Stimulated activated memory B cell treated with anti-CD40 and anti-IgM and Interleukin-4, amounts not matched to agents 10 μg/mL and 1 μg/mL and 100 μg/mL, for 72 hours (primary cell): ENCODE measurements around the gene FCN1.
"Not testable (repeated sequence)": the region's sequence is repeated elsewhere in the genome, so short reads cannot be mapped to it uniquely, and the experiment has no call there.

Source experiments
- ATAC-seq: fragments of 150-1000 bp; cut with Tn5 transposase; 2 replicates; pipeline ENCODE4 v1.10.0; 2021
- H3K27ac Mint-ChIP-seq: one replicate; pipeline ENCODE4 v1.8.0; 2022; ENCODE audit warnings: mild to moderate bottlenecking, mixed read lengths
- H3K27me3 Mint-ChIP-seq: one replicate; pipeline ENCODE4 v1.8.0; 2022; ENCODE audit warnings: mixed read lengths
- H3K36me3 Mint-ChIP-seq: one replicate; pipeline ENCODE4 v1.8.0; 2022; ENCODE audit warnings: mixed read lengths
- H3K4me1 Mint-ChIP-seq: one replicate; pipeline ENCODE4 v1.8.0; 2022; ENCODE audit warnings: mixed read lengths
- H3K4me3 Mint-ChIP-seq: one replicate; pipeline ENCODE4 v1.8.0; 2022; ENCODE audit warnings: mild to moderate bottlenecking, moderate library complexity, mixed read lengths
- H3K9me3 Mint-ChIP-seq: one replicate; pipeline ENCODE4 v1.8.0; 2022; ENCODE audit warnings: mixed read lengths

Gene FCN1

DNA sequence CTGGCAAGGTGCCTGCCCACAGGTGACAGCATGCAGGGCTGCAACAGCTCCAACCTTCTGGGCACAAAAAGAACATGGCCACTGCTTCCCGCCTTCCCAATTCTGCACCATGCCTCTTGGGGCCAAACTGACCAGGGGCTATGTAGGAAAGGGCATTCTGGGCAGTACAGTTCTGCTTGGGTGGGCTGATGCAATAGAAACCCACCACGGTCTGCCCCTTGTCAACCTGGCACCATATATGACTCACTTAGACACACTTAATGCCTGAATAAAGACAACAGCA lies 40.2 kb upstream of the FCN1 start:
- no peak overlapping the region for H3K4me3 Mint-ChIP-seq
- no peaks in the 10 kb centered on the region for H3K4me1 Mint-ChIP-seq
- peaks cover 15% of the 10 kb centered on the region for H3K27me3 Mint-ChIP-seq
- no peak for ATAC-seq
- H3K36me3 Mint-ChIP-seq, result no peaks in the 10 kb centered on the region
- no peak overlapping the region for H3K27ac Mint-ChIP-seq
- H3K9me3 Mint-ChIP-seq, result peaks cover 2% of the 10 kb centered on the region

DNA sequence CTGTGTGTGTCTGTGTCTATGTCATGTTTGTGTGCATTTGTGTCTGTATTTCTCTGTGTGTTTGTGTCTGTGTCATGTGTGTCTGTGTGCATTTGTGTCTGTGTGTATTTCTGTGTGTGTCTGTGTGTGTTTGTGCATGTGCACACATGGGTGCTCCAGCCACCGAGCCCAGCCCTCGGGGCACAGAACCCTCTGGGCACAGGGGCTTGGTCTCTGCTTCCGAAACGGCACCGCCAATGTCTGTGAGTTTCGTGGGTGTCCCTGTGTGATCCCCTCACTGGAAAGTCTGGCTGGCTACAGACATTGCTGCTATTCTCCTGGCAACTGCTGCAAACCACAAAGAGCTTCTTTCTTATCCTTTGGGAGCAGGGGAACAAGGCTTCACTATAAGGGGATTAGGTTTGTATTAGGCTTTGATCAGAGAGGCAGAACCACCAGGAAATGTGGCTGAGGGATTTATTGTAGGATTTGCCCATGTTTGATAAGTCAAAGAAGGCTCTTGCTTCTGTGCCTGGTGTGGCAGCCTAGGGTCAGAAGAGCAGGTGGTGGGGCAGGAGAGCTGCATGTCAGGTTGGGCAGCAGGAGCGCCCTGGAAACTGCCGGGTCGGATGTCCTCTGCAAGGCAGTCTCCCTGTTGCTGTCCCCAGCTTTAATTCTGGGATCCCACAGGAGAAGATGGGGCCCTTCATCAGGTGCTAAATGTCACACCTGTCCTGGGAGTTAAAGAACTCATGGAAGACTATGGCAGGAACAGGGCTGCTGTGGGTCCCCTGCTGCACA lies 39.6 kb upstream of the FCN1 start:
- Mint-ChIP-seq H3K27me3 (peaks cover 9% of the 10 kb centered on the region), H3K36me3 (no peaks in the 10 kb centered on the region), H3K9me3 (peaks cover 2% of the 10 kb centered on the region)

DNA sequence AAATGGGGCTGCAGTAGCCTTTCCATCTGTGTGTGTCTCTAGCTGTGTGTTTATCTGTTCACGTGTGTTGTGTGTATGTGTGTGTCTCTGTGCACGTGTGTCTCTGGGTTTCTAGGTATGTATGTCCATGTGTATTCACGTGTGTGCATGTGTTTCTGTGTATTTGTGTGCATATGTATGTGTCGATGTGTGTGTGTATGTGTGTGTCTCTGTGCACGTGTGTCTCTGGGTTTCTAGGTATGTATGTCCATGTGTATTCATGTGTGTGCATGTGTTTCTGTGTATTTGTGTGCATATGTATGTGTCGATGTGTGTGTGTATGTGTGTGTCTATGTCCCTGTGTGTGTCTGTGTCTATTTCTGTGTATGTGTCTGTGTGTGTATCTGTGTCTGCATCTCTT lies 38.7 kb upstream of the FCN1 start:
- not testable (repeated sequence) for H3K36me3 Mint-ChIP-seq, H3K4me1 Mint-ChIP-seq, ATAC-seq, H3K9me3 Mint-ChIP-seq, H3K4me3 Mint-ChIP-seq, H3K27me3 Mint-ChIP-seq, H3K27ac Mint-ChIP-seq

More for the DNA sequence above, 39.6 kb upstream of the FCN1 start:
- no peak for ATAC-seq
- H3K27ac Mint-ChIP-seq, result no peak overlapping the region
- H3K4me3 Mint-ChIP-seq, result no peak overlapping the region
- H3K4me1 Mint-ChIP-seq, result no peaks in the 10 kb centered on the region

DNA sequence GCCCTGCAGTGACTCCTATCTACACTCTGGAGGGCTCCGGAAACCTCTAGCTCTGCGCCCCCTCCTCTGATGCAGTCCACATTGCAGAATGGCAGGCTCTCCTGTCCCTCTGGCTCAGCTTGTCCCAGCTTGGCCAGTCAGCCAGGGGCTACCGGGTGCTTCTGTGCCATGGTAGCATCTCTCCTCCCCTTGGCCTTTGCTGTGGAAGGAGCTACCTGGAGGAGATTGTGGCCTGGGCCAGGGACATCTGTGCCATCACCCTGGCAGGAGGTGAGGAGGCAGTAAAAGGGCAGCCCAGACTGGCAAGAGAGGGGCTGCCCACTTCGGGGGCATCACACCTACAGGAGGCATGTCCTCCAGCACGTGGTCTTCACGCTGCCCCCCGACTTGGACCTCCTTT lies 38.1 kb upstream of the FCN1 start:
- no peaks in the 10 kb centered on the region for H3K36me3 Mint-ChIP-seq
- H3K4me1 Mint-ChIP-seq, result no peaks in the 10 kb centered on the region
- no peak overlapping the region for H3K27ac Mint-ChIP-seq
- no peak overlapping the region for H3K4me3 Mint-ChIP-seq
- peaks cover 6% of the 10 kb centered on the region for H3K9me3 Mint-ChIP-seq
- no peaks in the 10 kb centered on the region for H3K27me3 Mint-ChIP-seq
- ATAC-seq, result no peak

DNA sequence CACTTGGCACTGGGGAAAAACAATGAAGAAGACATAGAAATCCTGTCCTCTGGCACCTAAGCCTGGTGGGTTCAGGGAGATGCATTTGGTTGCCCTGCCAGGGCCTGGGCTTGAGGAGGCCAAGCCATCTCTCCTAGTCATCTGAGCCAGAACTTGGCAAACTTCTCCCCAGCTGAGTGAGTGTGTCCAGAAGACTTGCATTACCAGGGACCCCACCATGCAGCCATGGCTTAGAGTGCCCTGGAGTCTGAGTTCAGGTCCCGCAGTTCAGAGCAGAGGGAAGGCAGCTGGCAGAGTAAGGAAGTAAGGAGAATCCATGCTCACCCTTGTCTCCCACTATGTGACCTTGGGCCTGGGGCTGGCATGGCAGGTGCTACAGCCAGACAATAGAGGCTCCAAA lies 37.4 kb upstream of the FCN1 start:
- no peaks in the 10 kb centered on the region for H3K36me3 Mint-ChIP-seq
- no peak for ATAC-seq
- H3K4me1 Mint-ChIP-seq, result no peaks in the 10 kb centered on the region
- no peaks in the 10 kb centered on the region for H3K27me3 Mint-ChIP-seq
- H3K9me3 Mint-ChIP-seq, result peaks cover 6% of the 10 kb centered on the region
- H3K27ac Mint-ChIP-seq, result no peak overlapping the region
- no peak overlapping the region for H3K4me3 Mint-ChIP-seq

DNA sequence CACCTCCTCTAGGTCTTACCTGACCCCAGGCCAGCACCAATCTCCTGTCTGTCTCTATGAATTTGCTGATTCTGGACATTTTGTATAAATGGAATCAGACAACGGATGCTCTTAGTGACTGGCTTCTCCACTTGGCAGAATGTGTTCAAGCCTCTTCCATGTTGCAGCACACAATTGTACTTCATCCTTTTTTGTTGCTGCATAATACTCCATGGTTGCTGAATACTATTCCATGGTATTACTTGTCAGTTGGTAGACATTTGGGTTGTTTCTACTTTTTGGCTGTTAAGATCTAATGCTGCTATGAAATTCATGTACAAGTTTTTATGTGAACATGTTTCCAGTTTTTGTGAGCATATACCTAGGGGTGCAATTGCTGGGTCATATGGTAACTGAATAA lies 34.3 kb upstream of the FCN1 start:
- Mint-ChIP-seq H3K9me3 (peaks cover 4% of the 10 kb centered on the region), H3K4me1 (no peaks in the 10 kb centered on the region), H3K27me3 (no peaks in the 10 kb centered on the region), H3K4me3 (no peak overlapping the region), H3K27ac (no peak overlapping the region), H3K36me3 (no peaks in the 10 kb centered on the region)
- no peak for ATAC-seq

DNA sequence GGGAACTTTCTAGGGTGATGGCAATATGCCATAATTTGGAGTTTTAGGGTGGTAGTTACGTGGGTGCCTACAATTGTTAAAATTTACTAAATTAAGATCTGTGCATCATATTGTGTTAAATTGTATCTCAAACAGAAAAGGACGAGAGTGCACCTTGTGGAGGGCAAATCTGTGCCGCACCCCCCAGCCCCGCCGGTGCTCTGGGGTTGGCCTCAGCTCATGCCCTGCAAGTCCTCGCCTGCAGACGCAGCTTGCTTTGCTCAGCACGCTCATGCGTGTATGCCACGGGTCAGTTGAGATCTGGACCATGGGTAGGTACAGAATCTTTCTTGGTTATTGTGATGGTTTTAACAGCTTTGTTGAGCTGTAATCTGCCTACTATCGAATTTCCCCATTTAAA lies 33.7 kb upstream of the FCN1 start:
- Mint-ChIP-seq H3K4me1 (no peaks in the 10 kb centered on the region), H3K4me3 (no peak overlapping the region), H3K27ac (no peak overlapping the region), H3K36me3 (no peaks in the 10 kb centered on the region), H3K9me3 (peaks cover 4% of the 10 kb centered on the region), H3K27me3 (no peaks in the 10 kb centered on the region)
- no peak for ATAC-seq

DNA sequence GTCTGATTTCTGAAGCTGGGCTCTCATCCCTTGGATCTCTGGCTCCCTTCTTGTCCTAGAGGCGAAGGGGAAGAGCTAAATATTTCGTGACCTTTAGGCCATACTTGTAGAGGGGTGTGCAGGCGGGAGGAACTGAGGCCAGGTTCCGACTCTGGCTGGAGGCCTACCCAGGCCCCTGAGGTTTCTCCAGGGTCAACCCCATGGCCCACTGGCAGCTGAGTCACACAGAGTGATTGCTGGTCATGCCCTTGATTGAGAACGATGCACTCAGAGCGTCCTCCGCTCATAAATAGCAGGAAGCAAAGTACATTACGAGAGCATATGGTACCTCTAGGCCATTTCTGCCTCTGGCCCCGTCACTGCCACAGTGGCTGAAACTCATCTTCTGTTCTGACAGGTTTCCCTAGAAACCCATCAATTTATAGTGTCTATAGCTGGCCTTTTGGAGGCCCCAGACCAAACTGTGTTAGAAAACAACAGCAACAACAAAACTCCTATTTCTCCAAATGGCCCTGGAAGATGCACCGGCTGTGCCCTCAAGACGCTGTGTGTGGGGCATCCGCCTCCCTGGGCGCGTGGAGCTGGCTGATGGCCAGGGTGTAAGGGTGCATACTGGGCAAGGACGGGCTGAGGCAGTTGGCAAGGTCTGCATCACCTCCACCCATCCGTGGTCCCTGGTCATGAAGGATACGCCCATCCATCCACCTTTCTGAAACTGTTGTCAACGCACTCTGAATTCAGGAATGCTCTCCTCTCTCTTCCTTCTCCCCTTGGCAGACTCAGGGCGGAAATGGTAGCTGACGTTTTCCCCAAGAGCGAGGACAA lies 32.9 kb upstream of the FCN1 start:
- H3K9me3 Mint-ChIP-seq, result peaks cover 4% of the 10 kb centered on the region
- no peak overlapping the region for H3K27ac Mint-ChIP-seq
- no peak overlapping the region for H3K4me3 Mint-ChIP-seq
- H3K4me1 Mint-ChIP-seq, result no peaks in the 10 kb centered on the region
- H3K36me3 Mint-ChIP-seq, result no peaks in the 10 kb centered on the region
- no peak for ATAC-seq
- no peaks in the 10 kb centered on the region for H3K27me3 Mint-ChIP-seq

DNA sequence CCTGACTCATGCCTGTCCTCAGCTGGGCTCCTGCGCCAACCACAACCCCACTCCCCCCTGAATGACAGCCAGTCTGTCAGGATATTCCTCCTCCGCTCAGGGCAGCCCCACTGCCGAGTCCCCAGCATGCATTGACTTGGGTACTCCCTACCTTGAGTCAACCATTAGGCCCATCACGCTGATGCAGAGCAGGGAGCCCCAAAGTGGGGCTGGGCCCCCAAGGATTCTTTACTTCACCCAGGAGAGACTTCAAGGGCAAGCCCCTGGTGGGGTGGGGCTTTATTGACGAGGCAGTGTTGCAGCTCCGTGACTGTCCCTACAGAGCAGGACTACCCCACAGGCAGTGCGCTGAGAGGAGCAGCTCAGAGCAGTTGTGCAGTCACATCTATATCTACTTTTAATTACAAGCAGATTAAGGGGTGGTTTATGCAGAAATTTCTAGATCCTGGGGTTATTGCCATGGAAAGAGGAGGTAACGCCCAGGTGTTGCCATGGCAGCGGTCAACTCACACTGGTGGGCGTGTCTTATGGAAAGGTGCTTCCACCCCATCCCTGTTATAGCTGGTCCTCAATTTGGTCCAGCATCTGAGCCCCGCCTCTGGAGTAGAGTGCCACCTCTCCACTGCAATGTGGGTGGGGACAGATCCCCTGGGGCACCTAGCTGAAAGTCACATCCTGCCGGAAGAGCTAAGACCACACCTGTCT lies 32.1 kb upstream of the FCN1 start:
- ATAC-seq, result no peak
- no peak overlapping the region for H3K27ac Mint-ChIP-seq

DNA sequence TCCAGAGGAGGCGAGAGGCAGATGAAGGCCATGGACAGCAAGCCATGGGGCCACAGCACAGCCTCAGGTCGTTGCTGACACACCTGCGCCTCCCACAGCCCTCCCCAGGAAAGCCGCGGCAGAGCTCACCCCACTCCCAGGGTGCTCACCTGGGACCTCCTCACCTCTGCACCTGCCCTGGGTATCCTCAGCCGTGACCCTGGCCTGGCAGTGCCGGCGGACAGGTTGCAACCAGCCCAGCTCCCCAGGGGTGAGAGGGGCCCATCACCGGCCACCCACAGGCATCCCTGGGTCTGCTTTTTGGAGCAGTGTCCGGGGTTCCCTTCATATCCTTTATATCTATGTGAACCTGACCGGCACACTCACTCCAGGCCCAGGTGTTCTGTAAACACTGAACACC lies 30.4 kb upstream of the FCN1 start:
- Mint-ChIP-seq H3K27ac (no peak overlapping the region), H3K9me3 (peaks cover 4% of the 10 kb centered on the region), H3K36me3 (no peaks in the 10 kb centered on the region), H3K27me3 (no peaks in the 10 kb centered on the region), H3K4me1 (no peaks in the 10 kb centered on the region), H3K4me3 (no peak overlapping the region)
- no peak for ATAC-seq

More for the DNA sequence above, 32.1 kb upstream of the FCN1 start:
- Mint-ChIP-seq H3K9me3 (peaks cover 4% of the 10 kb centered on the region), H3K36me3 (no peaks in the 10 kb centered on the region), H3K27me3 (no peaks in the 10 kb centered on the region), H3K4me3 (no peak overlapping the region), H3K4me1 (no peaks in the 10 kb centered on the region)

DNA sequence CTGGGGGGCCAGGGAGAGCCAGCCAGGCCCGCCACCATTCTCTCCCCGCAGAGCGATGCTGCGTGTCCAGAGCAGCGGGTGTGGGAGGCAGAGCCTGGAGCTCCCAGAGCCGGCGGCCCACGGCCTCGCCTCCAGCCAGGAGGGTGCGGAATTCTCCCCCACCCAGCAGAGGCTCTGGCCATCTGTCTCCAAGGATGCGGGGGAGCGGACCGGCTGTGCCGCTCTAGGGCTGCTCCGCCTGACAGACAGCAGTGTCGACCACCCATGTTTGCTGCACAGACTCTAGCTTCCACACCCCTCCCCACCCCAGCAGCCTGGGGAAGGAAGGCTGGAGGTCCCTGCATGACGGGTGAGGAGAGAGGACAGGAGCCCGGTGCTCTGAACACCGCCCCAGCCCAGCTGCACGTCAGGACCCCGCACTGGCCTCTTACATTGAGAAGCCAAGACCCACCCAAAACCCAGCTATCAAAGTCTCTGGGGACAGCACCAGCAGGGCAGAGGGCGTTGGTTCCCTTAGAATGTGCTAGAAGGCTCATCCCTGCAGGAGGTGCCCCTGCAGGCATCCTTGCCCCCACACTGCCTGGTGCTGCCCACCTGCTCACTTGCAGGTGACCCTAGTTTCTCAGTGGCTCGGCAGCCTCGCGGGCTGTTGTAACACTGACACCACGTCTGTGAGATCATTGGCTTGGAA lies 29.7 kb upstream of the FCN1 start:
- Mint-ChIP-seq H3K27me3 (no peaks in the 10 kb centered on the region), H3K4me1 (no peaks in the 10 kb centered on the region), H3K4me3 (no peak overlapping the region), H3K27ac (no peak overlapping the region), H3K36me3 (no peaks in the 10 kb centered on the region), H3K9me3 (peaks cover 4% of the 10 kb centered on the region)
- ATAC-seq, result no peak

DNA sequence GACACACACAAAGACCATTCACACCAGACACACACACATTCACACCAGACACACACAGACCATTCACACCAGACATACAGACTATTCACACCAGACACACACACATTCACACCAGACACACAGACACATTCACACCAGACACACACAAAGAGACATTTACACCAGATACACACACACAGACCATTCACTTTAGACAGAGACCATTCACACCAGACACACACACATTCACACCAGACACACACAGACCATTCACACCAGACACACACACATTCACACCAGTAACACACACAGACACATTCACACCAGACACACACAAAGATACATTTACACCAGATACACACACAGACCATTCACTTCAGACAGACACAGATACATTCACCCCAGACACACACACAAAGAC lies 29.0 kb upstream of the FCN1 start:
- Mint-ChIP-seq H3K4me3 (no peak overlapping the region), H3K4me1 (no peaks in the 10 kb centered on the region), H3K27ac (no peak overlapping the region), H3K9me3 (no peaks in the 10 kb centered on the region), H3K36me3 (no peaks in the 10 kb centered on the region), H3K27me3 (no peaks in the 10 kb centered on the region)
- no peak for ATAC-seq

DNA sequence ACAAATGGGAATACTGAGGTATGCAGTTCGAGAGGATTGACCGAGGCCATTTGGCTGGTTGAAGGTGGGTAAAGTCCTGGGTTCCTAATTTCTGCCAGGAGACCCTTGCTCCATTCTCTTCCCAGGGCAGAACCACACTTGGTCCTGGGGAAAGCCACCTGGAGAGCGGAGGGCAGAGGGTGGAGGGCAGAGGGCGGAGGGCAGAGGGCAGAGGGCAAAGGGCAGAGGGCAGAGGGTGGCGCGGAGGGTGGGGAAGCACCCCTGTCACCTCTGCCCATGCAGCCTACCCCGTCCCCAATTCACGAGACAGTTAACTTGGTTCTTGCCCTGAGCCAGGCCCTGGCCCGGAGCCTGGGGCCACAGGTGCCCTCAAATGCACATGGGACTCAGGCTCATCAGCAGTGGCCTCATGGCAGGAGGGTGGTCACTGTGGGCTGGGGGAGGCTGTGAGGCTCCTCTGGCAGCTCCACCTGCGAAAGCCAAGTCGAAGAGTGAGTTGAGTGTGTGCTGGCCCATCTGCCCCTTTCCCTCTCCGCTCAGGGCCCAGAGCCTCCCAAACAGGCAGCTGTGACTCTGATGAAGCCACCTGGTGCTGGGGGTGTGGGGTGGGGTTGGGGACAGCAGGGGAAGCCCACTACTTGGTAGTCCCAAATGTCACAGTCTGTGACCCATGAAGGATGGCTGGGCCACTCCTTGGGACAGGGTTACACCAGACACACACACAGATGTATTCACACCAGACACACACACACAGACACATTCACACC lies 28.0 kb upstream of the FCN1 start:
- Mint-ChIP-seq H3K36me3 (no peaks in the 10 kb centered on the region), H3K27me3 (peaks cover 5% of the 10 kb centered on the region), H3K9me3 (no peaks in the 10 kb centered on the region), H3K4me1 (no peaks in the 10 kb centered on the region), H3K27ac (no peak overlapping the region), H3K4me3 (no peak overlapping the region)
- no peak for ATAC-seq

DNA sequence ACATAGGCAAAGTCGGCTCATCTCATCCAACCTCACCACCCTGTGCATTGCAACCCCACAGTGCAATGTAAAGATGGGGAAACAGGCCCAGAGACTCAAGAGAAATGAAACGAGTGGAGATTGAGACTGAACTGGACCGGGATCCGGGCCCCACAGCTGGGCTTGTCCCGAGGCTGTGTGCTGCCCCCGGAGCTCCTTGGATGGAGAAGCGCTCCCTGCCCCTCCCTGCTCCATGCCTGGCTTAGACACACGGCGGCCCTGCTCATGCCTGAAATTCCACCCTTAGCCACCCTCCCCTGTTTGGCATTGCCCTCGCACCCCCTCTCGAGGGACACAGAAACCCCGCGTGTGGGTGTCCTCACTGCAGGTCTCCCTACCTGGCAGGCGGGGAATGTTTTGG lies 27.2 kb upstream of the FCN1 start:
- H3K27ac Mint-ChIP-seq, result no peak overlapping the region
- peaks cover 12% of the 10 kb centered on the region for H3K27me3 Mint-ChIP-seq
- no peaks in the 10 kb centered on the region for H3K9me3 Mint-ChIP-seq
- no peak overlapping the region for H3K4me3 Mint-ChIP-seq
- no peak for ATAC-seq
- H3K36me3 Mint-ChIP-seq, result no peaks in the 10 kb centered on the region
- H3K4me1 Mint-ChIP-seq, result no peaks in the 10 kb centered on the region

DNA sequence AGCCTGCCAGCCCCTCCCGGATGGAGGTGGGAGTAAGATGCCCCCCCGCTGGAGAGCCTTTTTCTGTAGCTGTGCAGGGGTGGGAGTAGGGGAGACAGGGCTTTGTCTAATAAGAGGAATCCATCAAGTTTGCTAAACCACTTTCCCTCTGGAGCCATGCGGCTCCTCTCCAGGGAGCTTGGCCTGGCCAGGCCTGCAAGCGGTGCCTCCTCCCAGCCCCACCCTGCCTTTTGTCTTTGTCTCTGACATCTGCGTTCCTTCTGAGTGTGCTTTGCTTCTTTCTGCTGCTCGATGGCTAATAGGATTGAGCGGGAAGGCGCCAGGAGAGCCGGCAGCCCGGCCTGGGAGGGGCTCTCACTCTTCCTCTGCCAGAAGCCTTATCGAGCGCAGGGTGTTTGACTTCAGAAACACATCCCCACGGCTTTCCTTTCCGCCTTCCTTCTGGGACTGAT lies 26.7 kb upstream of the FCN1 start:
- Mint-ChIP-seq H3K27ac (no peak overlapping the region), H3K4me3 (no peak overlapping the region), H3K27me3 (peaks cover 18% of the 10 kb centered on the region), H3K36me3 (no peaks in the 10 kb centered on the region), H3K4me1 (no peaks in the 10 kb centered on the region), H3K9me3 (no peaks in the 10 kb centered on the region)
- no peak for ATAC-seq
